Measurements from ENCODE around the gene KMT2B.

KMT2B gene

GRCh38 chr19:35746087-35746462, 28.3 kb downstream of the KMT2B start:
- Histone ChIP-seq H3K4me3 (ENCODE audit: low read depth in 1 of 5, low read length in 5 of 5) (peak overlapping the region; percentile 79 to 94 (median 88)), H3K27ac (ENCODE audit: low read depth, low read length) (peak overlapping the region; percentile 99), H3K4me1 (ENCODE audit: control insufficient read depth in 5 of 5, insufficient read depth in 5 of 5, low read length in 5 of 5) (peaks cover 20 to 55% (median 45%) of the 10 kb centered on the region in 5 donors)

DNA sequence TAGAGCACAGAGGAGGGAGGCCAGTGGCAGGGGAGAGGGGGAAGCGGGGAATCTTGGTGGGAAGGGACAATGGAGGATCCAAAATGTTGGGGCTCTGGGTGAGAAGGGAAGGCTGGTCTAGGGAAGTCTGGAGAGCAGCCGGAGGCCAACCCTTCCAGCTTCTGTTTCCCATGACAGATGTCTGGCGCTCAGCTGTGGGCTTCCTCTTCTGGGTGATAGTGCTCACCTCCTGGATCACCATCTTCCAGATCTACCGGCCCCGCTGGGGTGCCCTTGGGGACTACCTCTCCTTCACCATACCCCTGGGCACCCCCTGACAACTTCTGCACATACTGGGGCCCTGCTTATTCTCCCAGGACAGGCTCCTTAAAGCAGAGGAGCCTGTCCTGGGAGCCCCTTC, 28.7 kb downstream of the KMT2B start:
- peak overlapping the region in 4 of 5 donors; percentile 16 to 96 (median 81) for H3K9ac ChIP-seq (ENCODE audit: low read length in 5 of 5)
- H3K27me3 ChIP-seq (ENCODE audit: control insufficient read depth in 5 of 5, insufficient read depth in 4 of 5, low read length in 5 of 5) = peaks cover 0 to 4% (median 0%) of the 10 kb centered on the region in 5 donors
- peak overlapping the region; percentile 46 for H3K27ac ChIP-seq (ENCODE audit: low read depth, low read length)
- peak overlapping the region; percentile 79 to 94 (median 88) for H3K4me3 ChIP-seq (ENCODE audit: low read depth in 1 of 5, low read length in 5 of 5)
- H3K36me3 ChIP-seq (ENCODE audit: control insufficient read depth in 5 of 5, insufficient read depth in 5 of 5, low read length in 5 of 5) = peaks cover 0 to 15% (median 4%) of the 10 kb centered on the region in 5 donors
- H3K4me1 ChIP-seq (ENCODE audit: control insufficient read depth in 5 of 5, insufficient read depth in 5 of 5, low read length in 5 of 5) = peaks cover 20 to 53% (median 43%) of the 10 kb centered on the region in 5 donors
- H3K9me3 ChIP-seq (ENCODE audit: control insufficient read depth in 5 of 5, low read length in 5 of 5) = peaks cover 0 to 2% (median 0%) of the 10 kb centered on the region in 5 donors

More at GRCh38 chr19:35746087-35746462, 28.3 kb downstream of the KMT2B start:
- Histone ChIP-seq H3K27me3 (ENCODE audit: control insufficient read depth in 5 of 5, insufficient read depth in 4 of 5, low read length in 5 of 5) (peaks cover 0 to 4% (median 0%) of the 10 kb centered on the region in 5 donors), H3K9ac (ENCODE audit: low read length in 5 of 5) (peak overlapping the region; percentile 76 to 96 (median 89)), H3K9me3 (ENCODE audit: control insufficient read depth in 5 of 5, low read length in 5 of 5) (peaks cover 0 to 2% (median 0%) of the 10 kb centered on the region in 5 donors), H3K36me3 (ENCODE audit: control insufficient read depth in 5 of 5, insufficient read depth in 5 of 5, low read length in 5 of 5) (peaks cover 0 to 15% (median 4%) of the 10 kb centered on the region in 5 donors)

- H3K4me3 ChIP-seq (ENCODE audit: low read depth in 1 of 5, low read length in 5 of 5) = peak within 1 kb of the TSS; percentile 91 to 98 (median 97)
- H3K27ac ChIP-seq (ENCODE audit: low read depth, low read length) = peak within 1 kb of the TSS; percentile 70
- H3K9ac ChIP-seq (ENCODE audit: low read length in 5 of 5) = peak within 1 kb of the TSS; percentile 77 to 97 (median 93)
- H3K4me1 ChIP-seq (ENCODE audit: control insufficient read depth in 5 of 5, insufficient read depth in 5 of 5, low read length in 5 of 5) = peaks cover 20 to 49% (median 43%) of the 10 kb centered on the region in 5 donors
- H3K9me3 ChIP-seq (ENCODE audit: control insufficient read depth in 5 of 5, low read length in 5 of 5) = peaks cover 0 to 2% (median 0%) of the 10 kb centered on the region in 5 donors
- peaks cover 0 to 23% (median 16%) of the 10 kb centered on the region in 5 donors for H3K36me3 ChIP-seq (ENCODE audit: control insufficient read depth in 5 of 5, insufficient read depth in 5 of 5, low read length in 5 of 5)
- peaks cover 0 to 4% (median 0%) of the 10 kb centered on the region in 5 donors for H3K27me3 ChIP-seq (ENCODE audit: control insufficient read depth in 5 of 5, insufficient read depth in 4 of 5, low read length in 5 of 5)
Observed at GRCh38 chr19:35748106-35749020, 30.6 kb downstream of the KMT2B start, which contains the start of gene LIN37. TSS of gene LIN37 (plus strand) at chr19:35748576. CDS start at chr19:35748725, 149 bp downstream.

- H3K9ac ChIP-seq (ENCODE audit: low read length in 5 of 5) = peak overlapping the region in 3 of 5 donors; percentile 37 to 59 (median 58)
- H3K36me3 ChIP-seq (ENCODE audit: control insufficient read depth in 5 of 5, insufficient read depth in 5 of 5, low read length in 5 of 5) = peaks cover 0 to 30% (median 26%) of the 10 kb centered on the region in 5 donors
- H3K4me1 ChIP-seq (ENCODE audit: control insufficient read depth in 5 of 5, insufficient read depth in 5 of 5, low read length in 5 of 5) = peaks cover 16 to 58% (median 40%) of the 10 kb centered on the region in 5 donors
- peaks cover 0 to 4% (median 0%) of the 10 kb centered on the region in 5 donors for H3K27me3 ChIP-seq (ENCODE audit: control insufficient read depth in 5 of 5, insufficient read depth in 4 of 5, low read length in 5 of 5)
- peaks cover 0 to 2% (median 0%) of the 10 kb centered on the region in 5 donors for H3K9me3 ChIP-seq (ENCODE audit: control insufficient read depth in 5 of 5, low read length in 5 of 5)
- peak overlapping the region; percentile 41 for H3K27ac ChIP-seq (ENCODE audit: low read depth, low read length)
- H3K4me3 ChIP-seq (ENCODE audit: low read depth in 1 of 5, low read length in 5 of 5) = no peak overlapping the region
Observed at GRCh38 chr19:35750167-35750566, 32.4 kb downstream of the KMT2B start.

DNA sequence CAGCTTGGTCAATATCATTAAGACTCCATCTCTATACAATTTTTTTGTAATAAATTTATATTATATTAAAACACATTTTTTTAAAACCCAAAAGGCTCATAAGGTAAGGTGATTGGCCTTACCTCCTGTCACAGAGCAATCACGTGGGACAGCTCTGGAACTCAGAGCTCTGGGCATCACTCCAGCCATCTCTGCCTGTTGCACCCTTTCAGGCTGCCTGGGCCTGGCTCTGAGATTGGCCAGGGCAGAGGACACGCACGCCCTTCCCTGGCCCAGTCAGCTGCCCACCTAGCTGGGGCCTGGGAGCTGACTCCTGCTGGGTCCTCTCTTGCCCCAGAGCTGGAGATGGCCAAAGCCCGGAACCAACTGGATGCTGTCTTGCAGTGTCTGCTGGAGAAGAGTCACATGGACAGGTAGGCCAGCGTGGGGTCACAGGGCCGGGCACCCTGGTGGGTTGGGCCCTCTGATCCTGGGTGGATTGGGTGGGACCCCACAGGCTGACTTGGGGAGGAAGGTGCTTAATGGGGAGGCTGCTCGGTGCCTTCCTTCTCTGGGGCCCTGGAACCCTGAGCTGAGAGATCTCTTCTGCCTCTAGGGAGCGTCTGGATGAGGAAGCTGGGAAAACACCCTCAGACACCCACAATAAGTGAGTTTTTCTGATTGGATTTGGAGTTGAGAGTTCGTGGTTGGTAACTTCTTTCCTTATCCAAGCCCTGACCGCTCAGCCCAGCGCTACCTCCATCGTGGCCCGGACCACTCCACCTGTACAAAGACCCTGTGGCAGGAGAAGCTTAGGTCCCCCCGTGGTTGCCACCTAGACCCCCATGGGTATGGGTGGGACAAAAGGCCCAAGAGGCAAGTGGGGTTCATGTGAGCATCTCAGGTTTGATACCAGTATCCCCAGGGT, 34.3 kb downstream of the KMT2B start:
- Histone ChIP-seq H3K36me3 (ENCODE audit: control insufficient read depth in 5 of 5, insufficient read depth in 5 of 5, low read length in 5 of 5) (peaks cover 0 to 30% (median 26%) of the 10 kb centered on the region in 5 donors), H3K27me3 (ENCODE audit: control insufficient read depth in 5 of 5, insufficient read depth in 4 of 5, low read length in 5 of 5) (peaks cover 0 to 4% (median 0%) of the 10 kb centered on the region in 5 donors), H3K27ac (ENCODE audit: low read depth, low read length) (no peak overlapping the region), H3K4me1 (ENCODE audit: control insufficient read depth in 5 of 5, insufficient read depth in 5 of 5, low read length in 5 of 5) (peaks cover 9 to 60% (median 46%) of the 10 kb centered on the region in 5 donors), H3K4me3 (ENCODE audit: low read depth in 1 of 5, low read length in 5 of 5) (no peak overlapping the region), H3K9me3 (ENCODE audit: control insufficient read depth in 5 of 5, low read length in 5 of 5) (peaks cover 0 to 2% (median 0%) of the 10 kb centered on the region in 5 donors), H3K9ac (ENCODE audit: low read length in 5 of 5) (no peak overlapping the region)

DNA sequence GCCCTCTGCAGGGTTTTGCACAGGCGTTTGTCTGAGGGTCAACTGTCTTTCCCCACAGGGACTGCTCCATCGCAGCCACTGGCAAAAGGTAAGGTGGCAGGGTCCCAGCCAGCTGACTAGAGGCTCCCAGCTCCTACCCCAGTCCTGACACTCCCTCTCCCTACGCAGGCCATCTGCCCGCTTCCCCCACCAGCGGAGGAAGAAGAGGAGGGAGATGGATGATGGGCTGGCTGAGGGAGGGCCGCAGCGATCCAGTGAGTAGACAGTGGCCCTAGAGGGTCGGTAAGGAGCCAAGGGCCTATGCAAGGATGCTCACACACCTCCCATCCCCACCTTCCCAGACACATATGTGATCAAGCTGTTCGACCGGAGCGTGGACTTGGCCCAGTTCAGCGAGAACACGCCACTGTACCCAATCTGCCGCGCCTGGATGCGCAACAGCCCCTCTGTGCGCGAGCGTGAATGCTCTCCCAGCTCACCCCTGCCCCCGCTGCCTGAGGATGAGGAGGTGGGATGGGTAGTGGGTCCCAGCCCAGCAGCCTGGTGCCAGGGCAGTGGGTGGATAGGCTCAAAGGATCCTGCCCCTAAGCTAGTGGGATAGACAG, 35.0 kb downstream of the KMT2B start:
- no peak overlapping the region for H3K27ac ChIP-seq (ENCODE audit: low read depth, low read length)
- peaks cover 0 to 2% (median 0%) of the 10 kb centered on the region in 5 donors for H3K9me3 ChIP-seq (ENCODE audit: control insufficient read depth in 5 of 5, low read length in 5 of 5)
- H3K4me3 ChIP-seq (ENCODE audit: low read depth in 1 of 5, low read length in 5 of 5) = no peak overlapping the region
- peaks cover 0 to 4% (median 0%) of the 10 kb centered on the region in 5 donors for H3K27me3 ChIP-seq (ENCODE audit: control insufficient read depth in 5 of 5, insufficient read depth in 4 of 5, low read length in 5 of 5)
- H3K36me3 ChIP-seq (ENCODE audit: control insufficient read depth in 5 of 5, insufficient read depth in 5 of 5, low read length in 5 of 5) = peaks cover 0 to 30% (median 26%) of the 10 kb centered on the region in 5 donors
- H3K4me1 ChIP-seq (ENCODE audit: control insufficient read depth in 5 of 5, insufficient read depth in 5 of 5, low read length in 5 of 5) = peaks cover 9 to 64% (median 49%) of the 10 kb centered on the region in 5 donors
- no peak overlapping the region for H3K9ac ChIP-seq (ENCODE audit: low read length in 5 of 5)

GRCh38 chr19:35753634-35754369, 36.0 kb downstream of the KMT2B start:
- Histone ChIP-seq H3K4me1 (ENCODE audit: control insufficient read depth in 5 of 5, insufficient read depth in 5 of 5, low read length in 5 of 5) (peaks cover 4 to 62% (median 50%) of the 10 kb centered on the region in 5 donors), H3K27ac (ENCODE audit: low read depth, low read length) (peak overlapping the region; percentile 96), H3K9me3 (ENCODE audit: control insufficient read depth in 5 of 5, low read length in 5 of 5) (no peaks in the 10 kb centered on the region), H3K36me3 (ENCODE audit: control insufficient read depth in 5 of 5, insufficient read depth in 5 of 5, low read length in 5 of 5) (peaks cover 0 to 30% (median 26%) of the 10 kb centered on the region in 5 donors), H3K9ac (ENCODE audit: low read length in 5 of 5) (peak overlapping the region in 2 of 5 donors; percentile 18 to 21), H3K4me3 (ENCODE audit: low read depth in 1 of 5, low read length in 5 of 5) (no peak overlapping the region), H3K27me3 (ENCODE audit: control insufficient read depth in 5 of 5, insufficient read depth in 4 of 5, low read length in 5 of 5) (no peaks in the 10 kb centered on the region)

DNA sequence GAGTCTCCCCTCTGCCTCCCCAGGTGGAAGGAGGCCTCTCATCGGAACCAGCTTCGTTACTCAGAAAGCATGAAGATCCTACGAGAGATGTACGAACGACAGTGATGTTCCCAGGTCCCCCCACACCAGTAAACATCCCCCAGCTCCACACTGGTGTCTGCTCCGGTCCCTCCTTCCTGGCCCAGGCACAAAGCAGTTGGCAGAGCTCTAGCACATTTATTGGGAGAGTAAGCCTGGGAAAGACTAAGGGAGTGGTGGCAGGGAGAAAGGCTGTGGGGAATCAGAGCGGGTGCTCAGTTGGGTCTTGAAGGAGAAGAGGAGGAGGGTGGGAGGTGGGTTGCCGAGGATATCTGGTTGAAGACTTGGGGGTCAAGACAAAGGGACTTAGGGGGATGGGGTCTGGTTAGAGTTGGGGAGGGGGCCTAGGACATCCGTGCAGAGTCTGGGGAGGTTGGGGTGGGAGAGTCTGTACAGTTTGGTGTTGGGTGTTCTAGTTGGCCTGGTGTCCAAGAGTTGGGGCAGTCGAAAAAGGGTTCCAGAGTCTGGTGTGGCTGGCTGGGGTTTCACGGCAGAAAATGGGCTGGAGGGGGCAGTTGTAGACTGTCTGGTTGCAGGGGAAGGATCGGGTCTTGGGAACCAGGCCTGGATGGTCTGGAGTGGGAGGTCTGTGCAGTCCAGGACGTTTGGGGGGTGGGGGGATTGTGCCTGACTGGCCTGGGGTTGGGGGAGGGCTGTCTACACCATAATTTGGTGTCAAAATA, 36.7 kb downstream of the KMT2B start:
- H3K27me3 ChIP-seq (ENCODE audit: control insufficient read depth in 5 of 5, insufficient read depth in 4 of 5, low read length in 5 of 5) = no peaks in the 10 kb centered on the region
- peaks cover 0 to 62% (median 49%) of the 10 kb centered on the region in 5 donors for H3K4me1 ChIP-seq (ENCODE audit: control insufficient read depth in 5 of 5, insufficient read depth in 5 of 5, low read length in 5 of 5)
- peak overlapping the region; percentile 96 for H3K27ac ChIP-seq (ENCODE audit: low read depth, low read length)
- no peaks in the 10 kb centered on the region for H3K9me3 ChIP-seq (ENCODE audit: control insufficient read depth in 5 of 5, low read length in 5 of 5)
- peaks cover 0 to 30% (median 26%) of the 10 kb centered on the region in 5 donors for H3K36me3 ChIP-seq (ENCODE audit: control insufficient read depth in 5 of 5, insufficient read depth in 5 of 5, low read length in 5 of 5)
- H3K4me3 ChIP-seq (ENCODE audit: low read depth in 1 of 5, low read length in 5 of 5) = peak overlapping the region in 2 of 5 donors; percentile 54 to 99
- H3K9ac ChIP-seq (ENCODE audit: low read length in 5 of 5) = peak overlapping the region in 1 of 5 donors; percentile 35

Measured in subcutaneous abdominal adipose tissue (tissue), 5 donors.